Activated naive CD4-positive, alpha-beta T cell treated with anti-CD3 and anti-CD28 coated beads for 36 hours (primary cell): Measurements from ENCODE around the gene COL7A1. TPM values are rescaled to one million over a fixed set of nuclear protein-coding genes. Genes with fewer than 3 reads are reported as not detected.

Source experiments
- CTCF ChIA-PET: fragments of 350-600 bp; sonication (Branson Sonifier 250); formaldehyde crosslinking; loops from one replicate; lab custom pipeline; 2021; ENCODE audit warnings: antibody characterized with exemption; lab: Charles Lee
- DNase-seq: peaks from one replicate; pipeline ENCODE4 v3.0.0-alpha.2; 2020
- H3K27ac Mint-ChIP-seq: one replicate; pipeline ENCODE4 v1.8.0; 2021; ENCODE audit warnings: mild to moderate bottlenecking, mixed read lengths
- H3K27me3 Mint-ChIP-seq: one replicate; pipeline ENCODE4 v1.8.0; 2021; ENCODE audit warnings: low read depth, mixed read lengths
- H3K36me3 Mint-ChIP-seq: one replicate; pipeline ENCODE4 v1.8.0; 2021; ENCODE audit warnings: low read depth, mixed read lengths
- H3K4me1 Mint-ChIP-seq: one replicate; pipeline ENCODE4 v1.8.0; 2021; ENCODE audit warnings: low read depth, mixed read lengths
- H3K4me3 Mint-ChIP-seq: one replicate; pipeline ENCODE4 v1.8.0; 2021; ENCODE audit warnings: mild to moderate bottlenecking, moderate library complexity, mixed read lengths
- H3K9me3 Mint-ChIP-seq: one replicate; pipeline ENCODE4 v1.8.0; 2021; ENCODE audit warnings: mixed read lengths
- intact Hi-C: fragments of 100-400 bp; cut with micrococcal nuclease; formaldehyde crosslinking; loops from one replicate; pipeline ENCODE4 v1.15.1; 2023
- total RNA-seq, 2 experiments: library from RNA; stranded (reverse); gene quantifications; one replicate each; pipeline ENCODE4 v1.2.3, GENCODE V29; 2021

The COL7A1 gene
- total RNA-seq, 2 experiments from 2014 or later, result 0.84 to 1.0 TPM

DNA sequence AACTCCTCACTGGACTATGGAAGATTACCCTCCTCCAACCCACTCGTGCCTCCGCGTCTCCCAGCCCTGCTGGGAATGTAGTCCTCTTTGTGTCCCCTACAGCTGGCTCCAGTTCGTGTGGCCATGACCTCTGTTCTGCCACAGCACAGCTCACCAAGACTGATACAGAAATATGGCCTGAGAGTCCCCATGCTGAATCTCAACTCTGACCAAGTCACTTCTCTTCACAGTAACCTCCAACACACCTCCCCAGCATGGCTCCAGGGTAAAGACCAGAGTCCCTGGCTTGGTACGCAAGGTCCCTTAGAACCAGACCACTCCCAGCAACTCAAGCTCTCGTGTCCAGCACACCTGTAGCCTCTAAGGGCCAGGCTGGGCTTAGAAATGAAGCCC is 2.3 kb upstream of the COL7A1 start:
- Mint-ChIP-seq H3K36me3 (peaks cover 6% of the 10 kb centered on the region), H3K4me3 (no peak overlapping the region), H3K27me3 (peaks cover 14% of the 10 kb centered on the region), H3K9me3 (no peaks in the 10 kb centered on the region), H3K4me1 (peaks cover 6% of the 10 kb centered on the region), H3K27ac (no peak overlapping the region)
- DNase-seq, result no peak
- CTCF ChIA-PET, result interaction anchor here (0.6 kb wide), 2 partner anchors 48 to 417 kb away, joined by 3 read pairs; no protein-coding TSS in a partner anchor
- intact Hi-C loops, result no loop called here

DNA sequence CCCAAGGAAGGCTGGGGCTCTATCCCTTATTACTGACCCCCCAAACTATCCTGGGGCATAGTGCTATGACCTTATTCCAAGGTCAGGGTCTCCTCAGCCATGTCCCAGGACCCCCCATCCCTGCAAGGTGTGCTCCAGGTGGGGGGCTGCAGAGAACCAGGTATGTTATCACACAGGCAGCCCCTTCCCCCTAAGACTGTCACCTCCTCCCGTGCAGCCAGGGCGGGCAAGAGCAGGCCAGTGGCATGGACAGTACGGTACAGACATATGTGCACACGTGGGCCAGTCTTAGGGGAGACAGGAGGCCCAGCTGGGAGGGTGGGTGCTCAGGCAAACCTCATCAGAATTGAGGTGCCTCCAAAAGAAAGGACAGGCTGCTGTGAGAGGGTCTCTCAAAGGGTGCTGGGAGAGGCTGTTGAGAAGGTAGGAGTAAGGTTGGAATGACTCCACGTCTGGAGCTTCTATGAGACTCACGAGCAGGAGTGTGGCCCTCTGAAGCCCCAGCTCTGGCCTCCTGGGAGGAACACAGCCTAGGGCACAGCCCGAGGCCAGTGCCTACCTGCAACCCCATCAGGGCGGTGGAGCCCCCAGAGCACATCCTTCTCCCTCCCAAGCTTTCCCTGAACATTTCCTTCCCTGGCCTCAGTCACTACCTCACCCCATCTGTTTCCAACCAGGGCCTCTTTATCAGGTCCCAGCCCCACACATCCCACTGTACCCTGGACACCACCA is 1.7 kb upstream of the COL7A1 start:
- Mint-ChIP-seq H3K36me3 (peaks cover 6% of the 10 kb centered on the region), H3K27me3 (peaks cover 14% of the 10 kb centered on the region), H3K4me1 (peaks cover 6% of the 10 kb centered on the region), H3K27ac (no peak overlapping the region), H3K4me3 (no peak overlapping the region), H3K9me3 (no peaks in the 10 kb centered on the region)
- CTCF ChIA-PET, result interaction anchor here (0.6 kb wide), 1 partner anchor 48 kb away, joined by 3 read pairs; no protein-coding TSS in a partner anchor
- intact Hi-C loops, result no loop called here
- no peak for DNase-seq

DNA sequence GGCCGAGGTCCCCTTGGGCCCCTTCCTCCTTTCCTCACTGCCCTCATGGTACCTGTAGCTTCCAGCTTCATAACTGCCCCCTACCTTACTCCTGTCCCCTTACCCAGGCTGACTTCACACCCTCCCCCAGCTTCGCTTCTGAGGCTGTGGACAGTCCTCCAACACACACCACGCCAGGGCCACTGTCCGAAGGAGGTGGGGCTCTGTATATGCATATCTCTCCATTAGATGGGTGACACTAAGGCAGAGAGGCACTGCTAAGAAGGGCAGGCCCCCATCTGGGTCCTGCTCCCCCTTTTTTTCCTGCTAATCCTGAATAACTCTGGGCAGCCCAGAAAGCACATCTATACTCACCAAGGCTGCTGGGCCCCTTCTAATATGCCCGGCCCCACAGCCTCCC is 1.0 kb upstream of the COL7A1 start:
- H3K4me3 Mint-ChIP-seq, result no peak overlapping the region
- no peak overlapping the region for H3K27ac Mint-ChIP-seq
- peaks cover 6% of the 10 kb centered on the region for H3K4me1 Mint-ChIP-seq
- CTCF ChIA-PET, result no interaction called here
- no peaks in the 10 kb centered on the region for H3K9me3 Mint-ChIP-seq
- no peak for DNase-seq
- peaks cover 14% of the 10 kb centered on the region for H3K27me3 Mint-ChIP-seq
- intact Hi-C loops, result no loop called here
- peaks cover 6% of the 10 kb centered on the region for H3K36me3 Mint-ChIP-seq

DNA sequence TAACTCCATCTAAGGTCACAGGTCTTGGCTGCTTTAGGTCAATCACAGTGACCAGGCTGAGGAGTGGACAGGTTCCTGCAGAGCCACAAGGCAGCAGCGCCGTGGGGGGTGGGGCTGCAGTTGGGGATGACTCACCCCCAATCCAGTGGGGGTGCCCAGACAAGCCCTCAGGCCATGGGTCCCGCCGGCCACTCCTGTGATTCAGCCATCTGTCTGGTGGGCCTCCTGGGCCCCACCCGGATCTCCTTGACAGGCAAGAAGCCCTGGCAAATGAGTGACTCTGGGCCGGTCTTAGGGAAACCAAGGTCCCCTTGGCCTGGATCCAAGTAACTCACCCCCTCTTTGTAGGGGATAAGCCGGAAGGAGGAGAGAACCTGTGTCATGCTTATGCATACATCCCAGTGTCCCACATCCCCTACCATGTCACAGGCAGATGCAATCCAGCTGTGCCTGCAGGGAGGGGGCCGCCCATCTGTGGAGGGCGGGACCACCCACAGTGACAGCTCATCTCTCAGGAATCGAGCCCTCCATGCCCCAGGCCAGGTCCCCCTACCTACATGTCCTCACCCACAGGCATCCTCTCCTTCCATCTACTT is 495 bp upstream of the COL7A1 start:
- Mint-ChIP-seq H3K9me3 (no peaks in the 10 kb centered on the region), H3K27me3 (peaks cover 19% of the 10 kb centered on the region), H3K4me1 (peaks cover 6% of the 10 kb centered on the region), H3K27ac (no peak overlapping the region), H3K36me3 (peaks cover 3% of the 10 kb centered on the region), H3K4me3 (no peak overlapping the region)
- DNase-seq, result no peak
- CTCF ChIA-PET, result no interaction called here
- intact Hi-C loops, result no loop called here

DNA sequence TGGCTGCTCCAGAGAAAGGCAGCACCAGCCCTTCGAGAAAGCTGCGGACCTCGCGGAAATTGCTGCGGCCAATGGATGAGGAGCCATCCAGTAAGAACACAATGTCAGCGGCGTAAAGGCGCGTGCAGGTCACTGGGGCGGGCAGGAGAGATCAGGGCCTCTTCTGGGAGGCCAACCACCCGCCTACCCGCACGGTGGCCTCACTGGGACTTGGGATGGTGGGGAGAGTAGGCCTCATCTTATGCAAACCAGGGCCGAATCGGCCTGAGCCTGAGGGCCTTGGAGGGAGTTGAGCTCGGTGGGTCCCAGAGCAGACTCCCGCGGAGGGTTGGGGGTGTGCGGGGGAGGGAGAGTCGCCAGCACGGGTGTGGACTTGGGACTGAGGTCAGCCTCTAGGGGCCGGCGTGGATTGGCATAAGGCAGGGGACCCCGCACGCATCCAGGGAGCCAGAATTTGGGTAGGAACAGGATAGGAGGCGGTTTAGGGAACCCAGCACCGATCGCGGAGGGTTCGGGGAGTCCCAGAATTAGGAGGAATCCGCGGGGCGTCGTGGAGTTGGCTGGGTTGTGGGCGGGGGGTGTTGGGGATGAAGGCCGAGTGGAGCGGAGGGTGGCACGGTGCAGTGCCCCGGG is 596 bp downstream of the COL7A1 start:
- peaks cover 23% of the 10 kb centered on the region for H3K27me3 Mint-ChIP-seq
- intact Hi-C loops, result no loop called here
- CTCF ChIA-PET, result interaction anchor here (0.5 kb wide), 1 partner anchor 30 kb away, joined by 3 read pairs; no protein-coding TSS in a partner anchor
- no peak overlapping the region for H3K27ac Mint-ChIP-seq
- H3K4me1 Mint-ChIP-seq, result peaks cover 6% of the 10 kb centered on the region
- H3K9me3 Mint-ChIP-seq, result no peaks in the 10 kb centered on the region
- no peaks in the 10 kb centered on the region for H3K36me3 Mint-ChIP-seq
- DNase-seq, result no peak
- no peak overlapping the region for H3K4me3 Mint-ChIP-seq

DNA sequence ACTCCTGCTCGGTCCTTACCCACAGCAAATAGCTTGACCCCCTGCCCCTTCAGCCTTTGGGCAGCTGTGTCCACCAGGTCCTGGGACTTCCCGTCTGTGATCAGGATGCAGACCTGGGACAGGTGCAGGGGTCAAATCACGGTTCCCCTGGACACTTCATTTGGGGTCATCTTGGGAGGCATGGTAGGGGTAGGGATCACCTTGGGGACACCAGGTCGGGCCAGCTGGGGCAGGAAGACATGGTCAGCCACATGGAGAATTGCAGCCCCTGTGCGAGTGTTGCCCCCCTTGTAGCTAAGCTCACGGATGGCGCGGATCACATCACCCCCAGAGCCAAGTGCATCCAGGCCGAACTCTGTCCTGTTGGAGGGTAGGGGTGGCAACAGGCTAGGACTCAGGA is 1.8 kb downstream of the COL7A1 start:
- Mint-ChIP-seq H3K9me3 (no peaks in the 10 kb centered on the region), H3K36me3 (no peaks in the 10 kb centered on the region), H3K27me3 (peaks cover 31% of the 10 kb centered on the region), H3K4me1 (peaks cover 6% of the 10 kb centered on the region), H3K4me3 (no peak overlapping the region), H3K27ac (no peak overlapping the region)
- intact Hi-C loops, result no loop called here
- CTCF ChIA-PET, result no interaction called here
- DNase-seq, result no peak

DNA sequence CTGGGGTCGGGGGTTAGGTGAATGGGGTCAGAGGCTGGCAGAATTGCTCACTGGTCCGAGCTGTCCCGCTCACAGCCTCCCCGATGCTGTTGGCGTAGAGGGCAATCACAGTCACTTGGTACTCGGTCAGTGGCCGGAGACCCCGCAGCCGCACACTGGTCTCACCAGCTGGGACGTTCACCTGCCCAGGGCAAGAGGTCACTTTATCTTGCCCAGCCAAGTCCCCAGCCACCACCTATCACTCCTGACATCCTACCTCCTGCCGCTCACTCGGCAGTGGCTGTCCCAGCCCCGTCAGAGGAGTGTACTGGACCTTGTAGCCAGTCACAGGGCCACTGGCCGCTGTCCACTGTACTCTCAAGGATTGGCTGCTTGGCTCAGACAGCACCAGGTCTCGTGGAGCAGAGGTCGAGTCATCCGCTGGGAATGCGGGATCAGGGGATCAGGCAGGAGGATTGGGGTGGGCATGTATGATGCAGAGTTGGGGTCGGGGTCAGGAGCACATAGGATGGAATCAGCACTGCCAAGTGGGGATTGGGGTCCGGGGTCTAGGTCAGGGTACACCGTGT is 2.5 kb downstream of the COL7A1 start:
- Mint-ChIP-seq H3K27me3 (peaks cover 36% of the 10 kb centered on the region), H3K36me3 (no peaks in the 10 kb centered on the region)
- no peak for DNase-seq

DNA sequence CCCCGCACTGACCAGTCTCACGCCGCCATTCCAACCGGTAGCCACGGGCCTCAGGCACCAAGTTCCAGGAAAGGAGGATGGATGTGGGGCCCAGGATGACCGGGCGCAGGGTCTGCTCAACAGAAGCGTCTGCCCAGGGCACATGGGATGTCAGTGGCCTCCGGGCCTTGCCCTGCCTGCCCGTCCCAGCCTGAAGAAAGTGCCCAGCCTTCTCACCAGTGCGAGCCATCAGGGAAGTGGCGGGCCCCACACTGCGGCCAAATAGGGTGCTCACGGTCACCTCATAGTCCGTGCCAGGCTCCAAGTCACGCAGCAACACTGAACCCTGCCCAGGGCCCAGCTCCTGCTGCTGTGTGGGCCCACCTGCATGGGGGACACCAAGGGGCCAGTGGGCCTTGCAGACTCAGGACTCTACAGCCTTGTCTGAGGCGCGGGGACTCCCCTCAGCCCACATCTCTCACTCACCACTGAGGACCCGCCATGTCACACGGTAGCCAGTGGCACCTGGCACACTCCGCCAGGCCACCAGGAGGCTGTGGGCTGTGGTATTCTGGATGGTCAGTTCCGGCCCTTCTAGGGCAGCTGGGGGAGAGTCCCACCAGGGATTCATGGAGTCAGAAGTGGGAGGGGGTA is 3.1 kb downstream of the COL7A1 start:
- Mint-ChIP-seq H3K9me3 (no peaks in the 10 kb centered on the region), H3K4me1 (peaks cover 6% of the 10 kb centered on the region), H3K36me3 (no peaks in the 10 kb centered on the region), H3K27ac (no peak overlapping the region), H3K27me3 (peaks cover 36% of the 10 kb centered on the region), H3K4me3 (no peak overlapping the region)
- CTCF ChIA-PET, result interaction anchor here (0.6 kb wide), 1 partner anchor 26 kb away, joined by 3 read pairs; no protein-coding TSS in a partner anchor
- intact Hi-C loops, result no loop called here
- DNase-seq, result no peak

More for the DNA sequence above, 2.5 kb downstream of the COL7A1 start:
- Mint-ChIP-seq H3K4me3 (no peak overlapping the region), H3K27ac (no peak overlapping the region), H3K4me1 (peaks cover 6% of the 10 kb centered on the region), H3K9me3 (no peaks in the 10 kb centered on the region)
- intact Hi-C loops, result no loop called here
- CTCF ChIA-PET, result interaction anchor here (0.6 kb wide), 1 partner anchor 25 kb away, joined by 3 read pairs; no protein-coding TSS in a partner anchor

DNA sequence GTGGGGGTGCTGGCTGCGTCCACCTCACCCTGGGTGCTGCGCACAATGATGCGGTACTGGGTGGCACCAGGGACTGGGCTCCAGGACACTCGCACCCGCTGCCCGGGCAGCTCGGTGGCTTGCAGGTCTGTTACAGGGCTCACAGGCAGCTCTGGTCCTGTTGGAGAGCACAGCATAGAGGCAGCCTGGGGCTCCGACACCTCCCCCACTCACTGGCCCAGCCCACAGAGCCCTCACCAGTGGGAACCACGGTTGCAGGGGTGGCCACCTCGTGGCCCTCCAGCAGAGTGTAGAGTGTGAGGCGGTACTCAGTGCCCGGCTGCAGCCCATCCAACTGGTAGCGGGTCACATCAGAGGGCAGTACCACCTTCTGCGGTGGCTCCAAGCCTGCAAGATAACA is 3.7 kb downstream of the COL7A1 start:
- intact Hi-C loops, result no loop called here
- CTCF ChIA-PET, result no interaction called here
- H3K27ac Mint-ChIP-seq, result no peak overlapping the region
- H3K4me3 Mint-ChIP-seq, result no peak overlapping the region
- H3K27me3 Mint-ChIP-seq, result peaks cover 36% of the 10 kb centered on the region
- no peaks in the 10 kb centered on the region for H3K36me3 Mint-ChIP-seq
- DNase-seq, result no peak
- peaks cover 6% of the 10 kb centered on the region for H3K4me1 Mint-ChIP-seq
- H3K9me3 Mint-ChIP-seq, result no peaks in the 10 kb centered on the region

DNA sequence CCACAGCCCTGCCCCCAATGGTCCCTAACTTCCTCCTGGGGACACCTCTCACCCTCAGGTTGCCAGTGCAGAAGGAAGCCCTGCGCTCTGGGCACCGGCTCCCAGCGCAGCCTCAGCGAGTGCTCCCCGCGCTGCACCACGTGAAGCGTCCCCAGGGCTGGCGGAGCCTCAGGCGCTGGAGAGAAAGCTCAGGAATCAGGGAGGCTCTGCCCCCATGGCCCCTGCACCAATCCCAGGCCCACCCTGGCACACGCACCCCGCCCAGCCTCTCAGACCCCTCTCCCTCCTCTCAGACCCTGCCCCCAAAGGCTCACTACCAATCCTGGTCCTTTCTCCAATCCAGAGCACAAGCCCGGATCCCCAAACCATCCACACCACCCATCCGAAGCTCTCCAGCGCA is 6.9 kb downstream of the COL7A1 start:
- Mint-ChIP-seq H3K9me3 (no peaks in the 10 kb centered on the region), H3K4me1 (no peaks in the 10 kb centered on the region), H3K36me3 (no peaks in the 10 kb centered on the region), H3K4me3 (no peak overlapping the region), H3K27ac (no peak overlapping the region), H3K27me3 (peaks cover 27% of the 10 kb centered on the region)
- no peak for DNase-seq
- CTCF ChIA-PET, result no interaction called here
- intact Hi-C loops, result no loop called here

DNA sequence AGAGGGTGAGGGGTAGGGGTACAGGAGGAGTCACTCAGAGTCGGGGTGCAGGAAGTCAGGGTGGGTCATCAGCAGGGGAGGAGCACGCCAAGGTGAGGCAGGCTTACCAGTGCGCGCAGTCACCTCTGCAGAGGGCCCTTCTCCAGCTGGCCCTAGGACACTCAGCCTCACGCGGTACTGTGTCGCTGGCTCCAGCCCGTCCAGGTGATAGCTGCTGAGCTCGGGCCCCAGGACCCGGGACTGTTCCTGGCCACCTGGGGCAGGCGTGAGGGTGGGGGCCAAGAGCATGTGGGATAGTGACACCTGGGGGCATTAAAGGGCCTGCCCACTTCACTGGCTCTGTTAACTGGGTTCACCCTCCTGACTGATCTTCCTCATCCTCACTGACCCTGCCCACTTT is 7.4 kb downstream of the COL7A1 start:
- H3K27me3 Mint-ChIP-seq, result peaks cover 22% of the 10 kb centered on the region
- DNase-seq, result no peak
- H3K27ac Mint-ChIP-seq, result no peak overlapping the region
- no peaks in the 10 kb centered on the region for H3K36me3 Mint-ChIP-seq
- CTCF ChIA-PET, result no interaction called here
- intact Hi-C loops, result no loop called here
- H3K4me3 Mint-ChIP-seq, result no peak overlapping the region
- H3K4me1 Mint-ChIP-seq, result no peaks in the 10 kb centered on the region
- H3K9me3 Mint-ChIP-seq, result no peaks in the 10 kb centered on the region

DNA sequence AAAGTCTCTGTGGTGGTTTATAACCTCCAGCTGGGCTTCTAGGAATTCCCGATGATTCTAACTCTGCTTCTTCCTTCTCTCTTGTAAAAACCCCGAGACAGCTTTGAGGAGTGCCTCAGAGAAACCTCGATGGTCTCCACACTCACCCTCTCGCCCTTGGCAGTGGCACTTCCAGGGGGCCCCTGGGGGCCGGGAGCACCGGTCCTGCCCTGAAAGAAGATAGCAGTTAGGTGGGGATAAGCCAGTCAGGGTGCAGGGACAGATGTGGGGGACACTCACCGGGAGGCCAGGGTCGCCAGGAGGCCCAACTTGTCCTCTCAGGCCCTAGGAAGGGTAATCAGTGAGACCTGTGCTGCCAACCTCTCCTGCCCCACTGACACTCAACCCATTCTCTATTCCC is 9.7 kb downstream of the COL7A1 start:
- no peak overlapping the region for H3K27ac Mint-ChIP-seq

More for the DNA sequence above, 9.7 kb downstream of the COL7A1 start:
- no peak for DNase-seq
- intact Hi-C loops, result no loop called here
- Mint-ChIP-seq H3K27me3 (peaks cover 17% of the 10 kb centered on the region), H3K4me1 (no peaks in the 10 kb centered on the region), H3K9me3 (no peaks in the 10 kb centered on the region), H3K4me3 (no peak overlapping the region), H3K36me3 (no peaks in the 10 kb centered on the region)
- CTCF ChIA-PET, result interaction anchor here (0.6 kb wide), 1 partner anchor 45 kb away, joined by 4 read pairs; no protein-coding TSS in a partner anchor
